ENCODE measurements around the gene PNPLA7. TPM values are rescaled to one million over a fixed set of nuclear protein-coding genes. Genes with fewer than 3 reads are reported as not detected.

PNPLA7 gene
- total and polyA plus RNA-seq, 2 donors (not counting 1 experiment from before 2014, with no cell fraction given), result 18.7 to 29.9 TPM

GRCh38 chr9:137452761-137453642 lies 97.2 kb downstream of the PNPLA7 start:
- no peak for TF ChIP-seq CTCF (IDR thresholded peaks at IDR 0.05)
- no peak for TF ChIP-seq EZH2 (IDR thresholded peaks at IDR 0.05; ENCODE audit: borderline replicate concordance, insufficient read depth, low read depth, low read length, poor library complexity, severe bottlenecking)
- Histone ChIP-seq H3K9me3 (ENCODE audit: control extremely low read depth in 1 of 3, control insufficient read depth in 2 of 3, insufficient read depth in 1 of 3, low read length in 2 of 3) (peaks cover 0 to 6% (median 0%) of the 10 kb centered on the region in 3 donors), H3K9ac (ENCODE audit: low read length) (peak overlapping the region; percentile 49), H3K4me3 (ENCODE audit: control extremely low read depth in 1 of 5, extremely low read depth in 1 of 5, insufficient read depth in 1 of 5, low read depth in 2 of 5, low read length in 4 of 5) (peak overlapping the region in 4 of 5 experiments; percentile 11 to 51 (median 38)), H3K27ac (ENCODE audit: low read length in 2 of 2) (no peak overlapping the region), H3K36me3 (replicated peaks in 1 of 2; ENCODE audit: control extremely low read depth in 1 of 2, control insufficient read depth in 1 of 2, extremely low read depth in 1 of 2, insufficient read depth in 2 of 2, low read length in 1 of 2) (peaks cover 0 to 3% of the 10 kb centered on the region in 2 experiments), H3K27me3 (replicated peaks in 1 of 4; ENCODE audit: control extremely low read depth in 1 of 4, control insufficient read depth in 3 of 4, insufficient read depth in 4 of 4, low read length in 3 of 4) (no peaks in the 10 kb centered on the region), H4K20me1 (ENCODE audit: control insufficient read depth, insufficient read depth, low read length, poor library complexity, severe bottlenecking) (peaks cover 9% of the 10 kb centered on the region), H2AFZ (ENCODE audit: insufficient read depth, low read depth, low read length, poor library complexity, severe bottlenecking) (no peak overlapping the region), H3K4me1 (ENCODE audit: control insufficient read depth in 2 of 2, insufficient read depth in 2 of 2, low read length in 2 of 2) (peaks cover 30 to 50% of the 10 kb centered on the region in 2 donors), H3K4me2 (replicated peaks; ENCODE audit: low read depth, low read length, poor library complexity, severe bottlenecking) (peak overlapping the region; percentile 91), H3K79me2 (ENCODE audit: control insufficient read depth, insufficient read depth, low read length) (no peaks in the 10 kb centered on the region)
- DNase-seq (peak; percentile 46), ATAC-seq (ENCODE audit: low read depth) (no peak)
- Mint-ChIP-seq H3K27me3 (no peaks in the 10 kb centered on the region), H3K27ac (no peak overlapping the region), H3K9me3 (ENCODE audit: insufficient read depth) (no peaks in the 10 kb centered on the region), H3K4me1 (peaks cover 29% of the 10 kb centered on the region), H3K4me3 (peak overlapping the region; percentile 71)
- ChIA-PET CTCF (interaction anchor here (0.5 kb wide), 1 partner anchor 453 kb away, joined by 4 read pairs; no protein-coding TSS in a partner anchor), POLR2A (interaction anchor here (0.5 to 0.6 kb wide), 3 partner anchors 60 to 897 kb away, joined by 5 to 8 read pairs (median 6); no protein-coding TSS in a partner anchor)
- 95% methylated on average over 35 of the region's 43 CpGs for WGBS (ENCODE audit: insufficient coverage)
- intact Hi-C loops (cut with micrococcal nuclease), result loop anchor here (10.0 kb wide), 1 partner anchor 658 kb away; the partner anchor contains the start of genes CCDC183 and TMEM141

All from B cell (primary cell).